ENCODE results near the gene FLRT2. TPM values are rescaled to one million over a fixed set of nuclear protein-coding genes. Genes with fewer than 3 reads are reported as not detected.

FLRT2 gene
- polyA plus RNA-seq, 3 donors = 0.01 TPM; not detected in 2

DNA sequence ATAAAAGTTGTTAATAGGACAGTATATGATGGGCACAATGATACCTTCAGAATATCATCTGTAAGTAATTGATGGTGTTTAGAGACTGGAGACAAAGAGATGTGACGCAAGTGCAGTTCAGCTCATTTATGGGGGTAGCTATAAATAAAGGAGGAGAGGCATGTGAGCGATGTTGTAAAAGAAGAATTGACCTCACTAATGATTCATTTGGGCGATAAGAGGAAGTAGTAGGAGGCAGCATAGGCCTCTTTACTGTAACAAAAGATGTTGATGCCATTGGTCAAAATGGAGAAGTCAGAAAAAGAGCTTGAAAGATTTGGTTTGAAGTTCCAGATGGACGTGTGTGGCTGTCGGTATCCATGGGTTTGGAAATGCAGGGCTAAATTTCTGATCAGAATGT lies 70.0 kb downstream of the FLRT2 start:
- Histone ChIP-seq H3K36me3 (replicated peaks in 1 of 2; ENCODE audit: control insufficient read depth in 1 of 2, insufficient read depth in 2 of 2, low read length in 2 of 2) (no peaks in the 10 kb centered on the region), H3K9me3 (replicated peaks in 1 of 2; ENCODE audit: control insufficient read depth in 1 of 2, insufficient read depth in 1 of 2, low read length in 2 of 2) (peaks cover 0 to 5% of the 10 kb centered on the region in 2 donors), H2AFZ (ENCODE audit: insufficient read depth, low read depth, low read length, poor library complexity, severe bottlenecking) (no peak overlapping the region), H3K4me3 (replicated peaks in 1 of 3; ENCODE audit: low read depth in 2 of 3, low read length in 3 of 3) (peak overlapping the region in 1 of 3 experiments; percentile 22), H3K79me2 (ENCODE audit: insufficient read depth, low read length) (no peaks in the 10 kb centered on the region), H3K4me1 (ENCODE audit: control insufficient read depth in 1 of 2, insufficient read depth in 2 of 2, low read length in 2 of 2) (peaks cover 21 to 28% of the 10 kb centered on the region in 2 donors), H3K27me3 (ENCODE audit: control insufficient read depth in 2 of 2, insufficient read depth in 2 of 2, low read length in 2 of 2) (no peaks in the 10 kb centered on the region), H3K9ac (ENCODE audit: insufficient read depth, low read length, poor library complexity, severe bottlenecking) (peak overlapping the region; percentile 42), H3K27ac (ENCODE audit: low read depth in 1 of 2, low read length in 2 of 2) (peak overlapping the region in 1 of 2 donors; percentile 94), H4K20me1 (ENCODE audit: insufficient read depth, low read length) (no peaks in the 10 kb centered on the region), H3K4me2 (replicated peaks; ENCODE audit: extremely low read depth, low read length, poor library complexity, severe bottlenecking) (peak overlapping the region; percentile 44)
- peaks cover 0 to 7% (median 4%) of the 10 kb centered on the region in 7 donors for H3K9me3 Mint-ChIP-seq
- TF ChIP-seq, protein P1, sequence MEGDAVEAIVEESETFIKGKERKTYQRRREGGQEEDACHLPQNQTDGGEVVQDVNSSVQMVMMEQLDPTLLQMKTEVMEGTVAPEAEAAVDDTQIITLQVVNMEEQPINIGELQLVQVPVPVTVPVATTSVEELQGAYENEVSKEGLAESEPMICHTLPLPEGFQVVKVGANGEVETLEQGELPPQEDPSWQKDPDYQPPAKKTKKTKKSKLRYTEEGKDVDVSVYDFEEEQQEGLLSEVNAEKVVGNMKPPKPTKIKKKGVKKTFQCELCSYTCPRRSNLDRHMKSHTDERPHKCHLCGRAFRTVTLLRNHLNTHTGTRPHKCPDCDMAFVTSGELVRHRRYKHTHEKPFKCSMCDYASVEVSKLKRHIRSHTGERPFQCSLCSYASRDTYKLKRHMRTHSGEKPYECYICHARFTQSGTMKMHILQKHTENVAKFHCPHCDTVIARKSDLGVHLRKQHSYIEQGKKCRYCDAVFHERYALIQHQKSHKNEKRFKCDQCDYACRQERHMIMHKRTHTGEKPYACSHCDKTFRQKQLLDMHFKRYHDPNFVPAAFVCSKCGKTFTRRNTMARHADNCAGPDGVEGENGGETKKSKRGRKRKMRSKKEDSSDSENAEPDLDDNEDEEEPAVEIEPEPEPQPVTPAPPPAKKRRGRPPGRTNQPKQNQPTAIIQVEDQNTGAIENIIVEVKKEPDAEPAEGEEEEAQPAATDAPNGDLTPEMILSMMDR (IDR thresholded peaks at IDR 0.05) = no peak
- DNase-seq = peak; percentile 91 to 96 (median 95)
- peaks cover 2 to 8% of the 10 kb centered on the region in 2 donors for H3K36me3 Mint-ChIP-seq
- H3K4me3 Mint-ChIP-seq = peak overlapping the region in 1 of 2 donors; percentile 74
- H3K27me3 Mint-ChIP-seq (ENCODE audit: low read depth in 3 of 3) = peaks cover 0 to 1% (median under 1%) of the 10 kb centered on the region in 3 donors
- H3K27ac Mint-ChIP-seq = peak overlapping the region; percentile 94 to 98 (median 97)
- WGBS (ENCODE audit: insufficient coverage) = 0% methylated on average over 4 of the region's 5 CpGs
- intact Hi-C loops (cut with micrococcal nuclease) = loop anchor here in 1 of 2 donors (10.0 kb wide), 1 partner anchor 345 kb away; no protein-coding TSS in a partner anchor
- peaks cover 27% of the 10 kb centered on the region for H3K4me1 Mint-ChIP-seq

DNA sequence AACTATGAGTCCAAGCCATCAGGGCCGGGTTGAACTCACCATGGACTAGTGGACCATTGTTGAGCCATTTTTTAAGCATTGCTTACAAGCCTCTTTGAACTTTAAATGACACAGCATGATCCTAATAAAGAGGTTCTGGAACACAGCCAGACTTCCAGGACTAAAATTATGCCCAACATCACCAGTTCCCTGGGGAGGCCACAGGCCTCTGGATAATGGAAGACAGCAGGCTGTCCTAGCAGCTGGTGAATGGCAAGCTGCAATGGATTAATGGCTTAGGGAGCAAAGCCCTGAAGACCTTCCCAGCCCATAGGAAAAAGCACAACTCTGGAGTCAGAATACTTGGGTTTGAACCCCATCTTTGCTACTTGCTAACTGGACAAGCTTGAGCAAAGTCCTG lies 71.3 kb downstream of the FLRT2 start:
- no peaks in the 10 kb centered on the region for H3K9me3 ChIP-seq (replicated peaks in 1 of 2; ENCODE audit: control insufficient read depth in 1 of 2, insufficient read depth in 1 of 2, low read length in 2 of 2)
- no peak overlapping the region for H3K4me3 Mint-ChIP-seq
- no peak for DNase-seq
- H2AFZ ChIP-seq (ENCODE audit: insufficient read depth, low read depth, low read length, poor library complexity, severe bottlenecking) = no peak overlapping the region
- H3K4me2 ChIP-seq (replicated peaks; ENCODE audit: extremely low read depth, low read length, poor library complexity, severe bottlenecking) = no peak overlapping the region
- intact Hi-C loops (cut with micrococcal nuclease) = loop anchor here in 1 of 2 donors (10.0 kb wide), 1 partner anchor 344 kb away; no protein-coding TSS in a partner anchor
- peaks cover 0 to 2% (median 1%) of the 10 kb centered on the region in 7 donors for H3K9me3 Mint-ChIP-seq
- peaks cover 28% of the 10 kb centered on the region for H3K4me1 Mint-ChIP-seq
- H3K27ac ChIP-seq (ENCODE audit: low read depth in 1 of 2, low read length in 2 of 2) = peak overlapping the region in 1 of 2 donors; percentile 94
- no peak overlapping the region for H3K9ac ChIP-seq (ENCODE audit: insufficient read depth, low read length, poor library complexity, severe bottlenecking)
- WGBS (ENCODE audit: insufficient coverage) = 100% methylated on average over 1 of the region's 1 CpG
- H3K27me3 ChIP-seq (ENCODE audit: control insufficient read depth in 2 of 2, insufficient read depth in 2 of 2, low read length in 2 of 2) = no peaks in the 10 kb centered on the region
- peaks cover 0 to 2% (median 1%) of the 10 kb centered on the region in 3 donors for H3K27me3 Mint-ChIP-seq (ENCODE audit: low read depth in 3 of 3)
- no peaks in the 10 kb centered on the region for H4K20me1 ChIP-seq (ENCODE audit: insufficient read depth, low read length)
- TF ChIP-seq, protein P1 (IDR thresholded peaks at IDR 0.05) = no peak
- H3K79me2 ChIP-seq (ENCODE audit: insufficient read depth, low read length) = no peaks in the 10 kb centered on the region
- H3K4me3 ChIP-seq (replicated peaks in 1 of 3; ENCODE audit: low read depth in 2 of 3, low read length in 3 of 3) = no peak overlapping the region
- H3K36me3 Mint-ChIP-seq = peaks cover 2 to 8% of the 10 kb centered on the region in 2 donors
- peak overlapping the region; percentile 94 to 98 (median 97) for H3K27ac Mint-ChIP-seq
- peaks cover 21 to 30% of the 10 kb centered on the region in 2 donors for H3K4me1 ChIP-seq (ENCODE audit: control insufficient read depth in 1 of 2, insufficient read depth in 2 of 2, low read length in 2 of 2)
- H3K36me3 ChIP-seq (replicated peaks in 1 of 2; ENCODE audit: control insufficient read depth in 1 of 2, insufficient read depth in 2 of 2, low read length in 2 of 2) = no peaks in the 10 kb centered on the region

All from CD14-positive monocyte (primary cell).